ENCODE results near the gene NPTX1.
A peak's percentile ranks its signal among the peaks of the same experiment; 100 is the strongest.

NPTX1 gene

GRCh38 chr17:80497726-80498241 is 21.4 kb upstream of the NPTX1 start:
- TF ChIP-seq ZNF274 (IDR thresholded peaks at IDR 0.05; ENCODE audit: low read depth, low read length) (no peak), SUZ12 (IDR thresholded peaks at IDR 0.05; ENCODE audit: extremely low read depth, insufficient read depth, insufficient read length) (no peak), YY1 (IDR thresholded peaks at IDR 0.05; ENCODE audit: insufficient read depth, insufficient read length) (no peak)
- H3K4me1 ChIP-seq (ENCODE audit: insufficient read depth, insufficient read length) = peaks cover 23% of the 10 kb centered on the region
- peaks cover 3% of the 10 kb centered on the region for H3K27me3 ChIP-seq (ENCODE audit: insufficient read depth, insufficient read length)
- H3K36me3 ChIP-seq (ENCODE audit: insufficient read depth, insufficient read length, low read length) = no peaks in the 10 kb centered on the region
- no peak overlapping the region for H3K4me3 ChIP-seq (ENCODE audit: insufficient read length, low read depth)
- H3K9me3 ChIP-seq (ENCODE audit: insufficient read depth, low read length) = no peaks in the 10 kb centered on the region
- no peak for DNase-seq (ENCODE audit: low read depth, low spot score)
- H3K9ac ChIP-seq (ENCODE audit: insufficient read length, low read depth) = no peak overlapping the region

- Histone ChIP-seq H3K4me1 (ENCODE audit: insufficient read depth, insufficient read length) (peaks cover 24% of the 10 kb centered on the region), H3K27me3 (ENCODE audit: insufficient read depth, insufficient read length) (peaks cover 22% of the 10 kb centered on the region), H3K9me3 (ENCODE audit: insufficient read depth, low read length) (no peaks in the 10 kb centered on the region), H3K9ac (ENCODE audit: insufficient read length, low read depth) (no peak overlapping the region), H3K4me3 (ENCODE audit: insufficient read length, low read depth) (no peak overlapping the region), H3K36me3 (ENCODE audit: insufficient read depth, insufficient read length, low read length) (no peaks in the 10 kb centered on the region)
- TF ChIP-seq ZNF274 (IDR thresholded peaks at IDR 0.05; ENCODE audit: low read depth, low read length) = no peak
- no peak for TF ChIP-seq SUZ12 (IDR thresholded peaks at IDR 0.05; ENCODE audit: extremely low read depth, insufficient read depth, insufficient read length)
- no peak for TF ChIP-seq YY1 (IDR thresholded peaks at IDR 0.05; ENCODE audit: insufficient read depth, insufficient read length)
- no peak for DNase-seq (ENCODE audit: low read depth, low spot score)
These were observed 18.1 kb upstream of the NPTX1 start for GRCh38 chr17:80494547-80494946.

GRCh38 chr17:80492343-80493136 is 16.1 kb upstream of the NPTX1 start:
- Histone ChIP-seq H3K4me1 (ENCODE audit: insufficient read depth, insufficient read length) (peaks cover 12% of the 10 kb centered on the region), H3K9ac (ENCODE audit: insufficient read length, low read depth) (peak overlapping the region; percentile 42), H3K4me3 (ENCODE audit: insufficient read length, low read depth) (no peak overlapping the region), H3K9me3 (ENCODE audit: insufficient read depth, low read length) (no peaks in the 10 kb centered on the region), H3K36me3 (ENCODE audit: insufficient read depth, insufficient read length, low read length) (no peaks in the 10 kb centered on the region), H3K27me3 (ENCODE audit: insufficient read depth, insufficient read length) (peaks cover 26% of the 10 kb centered on the region)
- no peak for DNase-seq (ENCODE audit: low read depth, low spot score)
- TF ChIP-seq ZNF274 (IDR thresholded peaks at IDR 0.05; ENCODE audit: low read depth, low read length) = no peak
- TF ChIP-seq SUZ12 (IDR thresholded peaks at IDR 0.05; ENCODE audit: extremely low read depth, insufficient read depth, insufficient read length) = no peak
- no peak for TF ChIP-seq YY1 (IDR thresholded peaks at IDR 0.05; ENCODE audit: insufficient read depth, insufficient read length)

GRCh38 chr17:80491478-80492342 is 15.3 kb upstream of the NPTX1 start:
- H3K4me1 ChIP-seq (ENCODE audit: insufficient read depth, insufficient read length) = peaks cover 19% of the 10 kb centered on the region
- no peak for DNase-seq (ENCODE audit: low read depth, low spot score)
- peak overlapping the region; percentile 21 for H3K9ac ChIP-seq (ENCODE audit: insufficient read length, low read depth)
- no peak overlapping the region for H3K4me3 ChIP-seq (ENCODE audit: insufficient read length, low read depth)
- TF ChIP-seq ZNF274 (IDR thresholded peaks at IDR 0.05; ENCODE audit: low read depth, low read length) = no peak
- no peak for TF ChIP-seq YY1 (IDR thresholded peaks at IDR 0.05; ENCODE audit: insufficient read depth, insufficient read length)
- TF ChIP-seq SUZ12 (IDR thresholded peaks at IDR 0.05; ENCODE audit: extremely low read depth, insufficient read depth, insufficient read length) = no peak
- no peaks in the 10 kb centered on the region for H3K9me3 ChIP-seq (ENCODE audit: insufficient read depth, low read length)
- H3K36me3 ChIP-seq (ENCODE audit: insufficient read depth, insufficient read length, low read length) = no peaks in the 10 kb centered on the region
- H3K27me3 ChIP-seq (ENCODE audit: insufficient read depth, insufficient read length) = peaks cover 31% of the 10 kb centered on the region

- TF ChIP-seq SUZ12 (IDR thresholded peaks at IDR 0.05; ENCODE audit: extremely low read depth, insufficient read depth, insufficient read length) = no peak
- TF ChIP-seq ZNF274 (IDR thresholded peaks at IDR 0.05; ENCODE audit: low read depth, low read length) = no peak
- TF ChIP-seq YY1 (IDR thresholded peaks at IDR 0.05; ENCODE audit: insufficient read depth, insufficient read length) = no peak
- Histone ChIP-seq H3K9ac (ENCODE audit: insufficient read length, low read depth) (no peak overlapping the region), H3K9me3 (ENCODE audit: insufficient read depth, low read length) (no peaks in the 10 kb centered on the region), H3K4me3 (ENCODE audit: insufficient read length, low read depth) (no peak overlapping the region), H3K36me3 (ENCODE audit: insufficient read depth, insufficient read length, low read length) (no peaks in the 10 kb centered on the region), H3K27me3 (ENCODE audit: insufficient read depth, insufficient read length) (peaks cover 45% of the 10 kb centered on the region), H3K4me1 (ENCODE audit: insufficient read depth, insufficient read length) (peaks cover 15% of the 10 kb centered on the region)
- no peak for DNase-seq (ENCODE audit: low read depth, low spot score)
These were observed 11.1 kb upstream of the NPTX1 start for GRCh38 chr17:80487511-80487910.

GRCh38 chr17:80486692-80487091 is 10.3 kb upstream of the NPTX1 start:
- Histone ChIP-seq H3K27me3 (ENCODE audit: insufficient read depth, insufficient read length) (peaks cover 52% of the 10 kb centered on the region), H3K9ac (ENCODE audit: insufficient read length, low read depth) (peak overlapping the region; percentile 67), H3K36me3 (ENCODE audit: insufficient read depth, insufficient read length, low read length) (no peaks in the 10 kb centered on the region), H3K4me1 (ENCODE audit: insufficient read depth, insufficient read length) (peaks cover 20% of the 10 kb centered on the region), H3K4me3 (ENCODE audit: insufficient read length, low read depth) (no peak overlapping the region), H3K9me3 (ENCODE audit: insufficient read depth, low read length) (no peaks in the 10 kb centered on the region)
- no peak for TF ChIP-seq ZNF274 (IDR thresholded peaks at IDR 0.05; ENCODE audit: low read depth, low read length)
- TF ChIP-seq YY1 (IDR thresholded peaks at IDR 0.05; ENCODE audit: insufficient read depth, insufficient read length) = no peak
- TF ChIP-seq SUZ12 (IDR thresholded peaks at IDR 0.05; ENCODE audit: extremely low read depth, insufficient read depth, insufficient read length) = no peak
- no peak for DNase-seq (ENCODE audit: low read depth, low spot score)

GRCh38 chr17:80485846-80486245 is 9.4 kb upstream of the NPTX1 start:
- no peak overlapping the region for H3K9ac ChIP-seq (ENCODE audit: insufficient read length, low read depth)
- TF ChIP-seq SUZ12 (IDR thresholded peaks at IDR 0.05; ENCODE audit: extremely low read depth, insufficient read depth, insufficient read length) (no peak), ZNF274 (IDR thresholded peaks at IDR 0.05; ENCODE audit: low read depth, low read length) (no peak), YY1 (IDR thresholded peaks at IDR 0.05; ENCODE audit: insufficient read depth, insufficient read length) (no peak)
- no peak overlapping the region for H3K4me3 ChIP-seq (ENCODE audit: insufficient read length, low read depth)
- no peaks in the 10 kb centered on the region for H3K36me3 ChIP-seq (ENCODE audit: insufficient read depth, insufficient read length, low read length)
- H3K4me1 ChIP-seq (ENCODE audit: insufficient read depth, insufficient read length) = peaks cover 23% of the 10 kb centered on the region
- DNase-seq (ENCODE audit: low read depth, low spot score) = no peak
- H3K27me3 ChIP-seq (ENCODE audit: insufficient read depth, insufficient read length) = peaks cover 52% of the 10 kb centered on the region
- H3K9me3 ChIP-seq (ENCODE audit: insufficient read depth, low read length) = no peaks in the 10 kb centered on the region

Data from NT2/D1 (cell line).